GM12891 (cell line): ENCODE results near the gene TLNRD1.

ENCODE experiments used
- POLR2A ChIP-seq: IDR thresholded peaks from 2 replicates; pipeline ENCODE4 v1.6.1; 2011; ENCODE audit warnings: low read depth, low read length, control low read depth
- POLR2AphosphoS5 ChIP-seq: IDR thresholded peaks from 2 replicates; pipeline ENCODE4 v1.6.1; 2011; ENCODE audit warnings: low read depth, low read length, control low read depth
- POU2F2 ChIP-seq: IDR thresholded peaks from 2 replicates; pipeline ENCODE4 v1.6.1; 2011; ENCODE audit warnings: low read depth, mild to moderate bottlenecking, control low read depth, low read length, moderate library complexity
- SPI1 ChIP-seq: IDR thresholded peaks from 2 replicates; pipeline ENCODE4 v1.6.1; 2011; ENCODE audit warnings: low read depth, low read length, control low read depth
- TAF1 ChIP-seq: IDR thresholded peaks from 2 replicates; pipeline ENCODE4 v1.6.1; 2011; ENCODE audit warnings: low read depth, low read length, control low read depth

- TF ChIP-seq TAF1 (no peak), POLR2AphosphoS5 (no peak), POLR2A (no peak), SPI1 (no peak), POU2F2 (no peak)
Observed at GRCh38 chr15:80997692-80998091, 3.0 kb upstream of the TLNRD1 start.
